HG03025 (cell line): ENCODE measurements around the gene CLDN1.
A peak's percentile ranks its signal among the peaks of the same experiment; 100 is the strongest.

Experiments used
- ATAC-seq: cut with Tn5 transposase; IDR thresholded peaks from one replicate; pipeline ENCODE4 v1.9.1; 2021; ENCODE audit warnings: mild to moderate bottlenecking, moderate library complexity; ENCODE audit not compliant: unreplicated experiment, low FRiP score

Gene CLDN1

GRCh38 chr3:190321789-190322603 is at the start of gene CLDN1:
Gene CLDN1, minus strand, starts transcription at chr3:190322446. Its CDS starts 240 bp downstream, at chr3:190322206.
- peak; percentile 83 for ATAC-seq

DNA sequence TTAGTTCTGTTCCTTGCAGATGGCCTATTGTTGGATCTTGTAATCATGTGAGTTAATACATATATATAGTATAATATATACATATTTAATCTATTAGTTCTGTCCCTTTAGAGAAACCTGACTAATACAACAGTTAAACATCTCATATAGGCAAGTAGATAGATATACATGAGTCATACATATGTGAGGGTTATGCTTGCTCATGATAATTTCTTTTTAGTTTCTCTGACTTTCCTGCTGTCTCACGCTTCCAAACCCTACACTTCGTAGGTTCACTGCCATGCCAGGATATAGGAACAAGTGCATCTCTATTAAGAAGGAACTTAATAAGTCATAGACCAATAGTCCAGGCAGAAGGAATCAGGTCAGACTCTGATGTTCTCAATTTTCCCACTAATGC is 48.9 kb upstream of the CLDN1 start:
- ATAC-seq: no peak

GRCh38 chr3:190370369-190370768 is 48.1 kb upstream of the CLDN1 start:
- ATAC-seq: no peak

- no peak for ATAC-seq
Observed at GRCh38 chr3:190369668-190370295, 47.5 kb upstream of the CLDN1 start.

GRCh38 chr3:190368881-190369280 is 46.6 kb upstream of the CLDN1 start:
- ATAC-seq: no peak

DNA sequence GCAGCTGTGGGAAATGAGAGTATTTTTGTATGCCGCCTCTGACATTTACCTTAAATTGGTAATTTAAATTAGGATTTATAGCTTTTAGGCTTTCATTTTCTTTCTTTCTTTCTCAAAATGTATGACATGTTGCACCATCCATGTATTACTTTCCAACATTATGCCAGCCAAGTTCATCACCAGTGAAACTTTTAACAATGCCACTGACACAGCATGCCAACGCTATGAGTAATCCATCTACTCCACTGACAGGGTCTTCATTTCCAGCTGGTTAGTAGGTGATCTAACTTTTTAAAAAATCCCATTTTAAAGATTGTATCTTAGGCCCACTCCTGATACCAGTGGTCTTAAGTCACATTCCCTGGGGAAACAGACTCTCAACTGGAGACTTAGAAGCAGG is 43.9 kb upstream of the CLDN1 start:
- ATAC-seq: no peak

- ATAC-seq: no peak
Observed at GRCh38 chr3:190362258-190362657, 40.0 kb upstream of the CLDN1 start.

DNA sequence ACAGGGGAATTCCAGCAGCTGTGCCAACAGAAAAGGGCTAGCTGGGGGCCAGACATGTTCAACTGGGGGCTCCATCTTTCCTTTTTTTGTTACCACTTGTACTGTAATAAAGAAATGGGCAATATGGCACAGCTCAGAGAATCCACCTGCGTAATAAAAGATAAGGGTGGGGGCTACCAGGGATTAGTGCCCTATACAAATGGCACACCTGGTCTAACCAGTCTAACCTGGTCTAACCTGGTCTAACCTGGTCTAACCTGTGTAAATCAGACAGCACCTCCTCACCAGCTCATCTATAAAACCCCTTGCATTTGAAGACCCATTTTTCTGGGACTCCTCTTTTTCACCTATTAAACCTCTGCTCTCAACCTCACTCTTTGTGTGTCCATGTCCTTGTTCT is 39.5 kb upstream of the CLDN1 start:
- no peak for ATAC-seq

DNA sequence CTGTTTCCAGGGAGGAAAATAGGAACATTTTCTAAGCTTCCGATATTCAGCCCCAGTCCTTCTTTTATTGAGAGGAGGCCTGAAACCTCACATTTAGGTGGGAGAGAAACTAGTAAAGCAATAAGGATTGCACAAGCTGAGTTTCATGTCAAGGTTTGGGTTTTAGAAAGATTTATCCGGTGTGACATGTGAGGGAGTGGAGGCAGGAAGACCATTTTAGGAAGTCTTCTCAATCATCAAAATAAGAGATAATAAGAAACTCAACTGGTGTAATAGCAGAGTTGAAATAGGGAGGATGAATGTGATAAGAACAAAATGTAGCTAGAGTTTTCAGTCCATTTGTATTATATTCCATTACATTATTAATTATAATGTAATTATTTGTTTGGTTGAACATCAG is 38.0 kb upstream of the CLDN1 start:
- no peak for ATAC-seq

DNA sequence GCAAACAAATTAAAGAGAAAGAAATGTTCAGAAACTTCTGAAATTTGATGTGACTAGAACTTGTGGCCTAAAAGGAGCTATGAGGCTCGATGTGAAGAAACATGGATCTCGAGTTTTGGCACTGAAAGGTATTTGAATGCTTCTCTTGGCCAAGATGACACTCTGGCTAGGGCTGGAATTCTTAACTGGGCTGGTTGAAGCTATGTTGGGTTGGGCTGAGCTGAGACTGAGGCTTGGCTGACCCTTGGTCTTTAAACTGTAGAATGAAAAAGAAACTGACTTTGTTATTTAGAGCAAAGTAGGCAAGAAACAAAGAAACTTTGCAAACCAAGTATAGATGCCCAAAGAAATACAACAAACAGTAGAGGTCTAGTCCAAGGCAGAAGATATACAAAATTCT is 37.6 kb upstream of the CLDN1 start:
- no peak for ATAC-seq

- ATAC-seq: no peak
Observed at GRCh38 chr3:190357468-190357867, 35.2 kb upstream of the CLDN1 start.

DNA sequence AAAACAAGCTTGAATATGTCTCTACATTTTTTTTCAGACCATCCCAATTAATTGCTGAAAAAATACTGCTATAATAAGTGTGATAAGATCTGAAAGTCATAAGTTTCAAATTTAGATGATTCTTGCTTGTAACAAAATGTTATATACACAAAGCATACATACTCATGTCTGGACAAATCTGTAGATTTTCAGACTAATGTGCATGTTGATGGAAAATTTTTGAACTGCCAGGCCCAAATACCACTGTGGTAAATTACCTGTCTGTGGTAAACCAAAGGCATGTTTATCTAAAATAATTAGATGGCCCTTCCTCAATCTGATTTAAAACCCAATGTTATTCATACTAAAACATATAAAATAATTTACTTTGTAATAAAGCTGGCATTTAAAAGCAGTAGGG is 34.0 kb upstream of the CLDN1 start:
- ATAC-seq: no peak

GRCh38 chr3:190352861-190353457 is 30.7 kb upstream of the CLDN1 start:
- no peak for ATAC-seq

DNA sequence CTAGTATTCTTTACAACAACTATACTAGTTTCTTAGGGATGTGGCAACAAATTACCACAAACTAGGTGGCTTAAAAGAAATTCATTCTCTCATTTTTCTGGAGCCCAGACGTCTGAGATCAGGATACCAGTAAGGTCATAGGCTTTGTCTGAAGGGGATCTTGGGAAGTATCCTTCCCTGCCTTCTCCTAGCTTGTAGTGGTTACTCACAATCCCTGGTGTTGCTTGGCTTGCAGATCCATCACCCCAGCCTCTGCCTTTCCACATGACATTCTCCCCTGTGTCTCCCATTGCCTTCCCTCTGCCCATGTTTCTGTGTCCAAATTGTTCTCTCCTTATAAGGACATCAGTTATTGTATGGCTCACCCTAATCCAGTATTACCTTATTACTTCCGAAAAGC is 24.3 kb upstream of the CLDN1 start:
- no peak for ATAC-seq

- no peak for ATAC-seq
Observed at GRCh38 chr3:190345878-190346277, 23.6 kb upstream of the CLDN1 start.

DNA sequence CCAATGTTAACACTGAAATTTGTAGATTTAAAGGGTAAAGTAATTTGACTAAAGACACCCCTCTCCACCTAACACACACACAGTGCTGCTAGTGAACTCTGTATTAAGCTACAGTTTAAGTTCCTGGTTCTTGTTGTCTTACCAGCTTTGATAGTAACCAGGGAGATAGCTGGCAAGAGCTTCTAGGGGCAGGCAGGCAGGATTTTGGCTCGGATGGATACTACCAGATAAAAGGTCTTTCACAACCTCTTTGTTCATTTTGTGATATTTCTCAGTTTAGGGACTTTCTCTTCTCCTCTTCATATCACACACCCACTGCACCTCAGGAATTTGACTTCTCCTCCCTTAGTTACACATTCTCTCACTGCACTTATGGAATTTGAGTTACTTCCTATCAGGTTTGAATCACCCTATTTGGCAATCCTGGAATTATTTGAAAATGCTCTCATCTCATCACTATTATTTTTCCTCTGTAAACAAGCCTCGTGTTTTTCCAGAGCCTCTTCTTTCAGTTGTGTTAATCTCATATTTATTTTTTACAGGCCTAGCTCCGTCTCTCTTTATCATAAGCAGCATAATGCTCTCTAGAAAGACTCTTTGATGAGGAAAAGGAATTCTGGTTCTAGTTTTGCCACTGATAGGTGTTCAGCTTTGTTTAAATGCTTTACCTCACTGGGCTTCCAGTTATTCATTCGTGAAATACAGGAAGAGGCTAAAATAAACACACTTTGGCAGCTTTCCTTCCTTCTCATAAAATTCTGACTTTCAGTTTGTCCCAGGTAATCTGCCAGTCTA is 23.0 kb upstream of the CLDN1 start:
- no peak for ATAC-seq

DNA sequence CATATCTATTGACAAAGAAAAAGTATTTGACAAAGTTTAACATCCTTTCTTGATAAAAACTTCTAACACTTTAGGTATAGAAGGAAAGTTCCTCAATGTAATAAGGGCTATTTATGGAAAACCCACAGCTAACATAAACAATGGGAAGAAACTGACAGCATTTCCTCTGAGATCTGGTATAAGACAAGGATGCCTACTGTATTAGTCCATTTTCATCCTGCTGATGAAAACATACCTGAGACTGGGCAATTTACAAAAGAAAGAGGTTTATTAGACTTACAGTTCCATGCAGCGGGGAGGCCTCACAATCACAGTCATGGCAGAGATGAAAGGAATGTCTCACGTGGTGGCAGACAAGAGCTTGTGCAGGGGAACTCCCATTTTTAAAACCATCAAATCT is 17.8 kb upstream of the CLDN1 start:
- no peak for ATAC-seq

GRCh38 chr3:190339130-190339529 is 16.9 kb upstream of the CLDN1 start:
- ATAC-seq: no peak

DNA sequence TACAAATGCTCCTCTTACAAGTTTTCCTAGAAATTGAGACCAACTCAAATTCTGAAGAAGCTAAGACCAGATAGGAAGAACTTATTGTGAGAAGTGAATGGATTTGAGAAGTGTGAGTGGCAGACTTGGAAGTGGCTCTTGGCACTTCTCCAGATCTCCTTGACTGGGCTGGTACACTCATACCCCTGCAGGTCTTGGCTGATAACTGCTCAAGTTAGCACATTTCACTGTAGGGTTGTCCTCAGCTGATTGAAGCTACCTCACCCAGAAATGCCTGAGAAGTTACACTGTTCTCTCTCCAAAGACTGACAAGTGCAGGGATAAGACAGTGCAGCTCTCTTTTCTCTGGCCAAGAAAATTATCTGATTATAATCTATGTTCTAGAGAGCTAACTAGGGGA is 16.5 kb upstream of the CLDN1 start:
- no peak for ATAC-seq

DNA sequence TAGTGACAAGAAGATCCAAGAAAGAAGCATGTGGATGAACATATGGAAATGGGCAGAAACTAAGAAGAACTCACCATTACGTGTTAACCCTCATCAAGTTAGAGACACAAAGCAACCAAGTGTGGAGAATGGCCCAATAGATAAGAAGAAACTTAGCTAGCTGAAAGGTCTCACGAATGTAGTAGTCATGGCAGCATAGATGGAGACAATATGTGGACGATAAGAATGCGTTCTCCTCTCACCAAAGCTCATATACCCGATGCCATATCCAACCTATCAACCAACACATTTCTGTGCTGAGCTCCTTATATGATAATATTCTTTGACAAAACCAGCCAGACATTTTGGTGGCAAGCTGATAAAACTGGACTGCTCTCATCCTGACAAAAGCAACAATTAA is 15.1 kb upstream of the CLDN1 start:
- ATAC-seq: no peak
